H9 (cell line): Measurements from ENCODE around the gene RPL37. TPM values are rescaled to one million over a fixed set of nuclear protein-coding genes. Genes with fewer than 3 reads are reported as not detected.

Source experiments
- DNase-seq: peaks from one replicate; pipeline ENCODE4 v3.0.0-alpha.2; 2017
- H2AFZ ChIP-seq: one replicate; pipeline ENCODE4 v1.6.1; 2013; ENCODE audit warnings: mild to moderate bottlenecking, low read length, control low read depth, moderate library complexity
- H2AK5ac ChIP-seq: 2 replicates; pipeline ENCODE4 v1.6.1; 2013; ENCODE audit warnings: low read length, control low read depth, mixed read lengths; ENCODE audit not compliant: insufficient read length
- H2BK120ac ChIP-seq: one replicate; pipeline ENCODE4 v1.6.1; 2013; ENCODE audit warnings: low read depth, mild to moderate bottlenecking, low read length, control low read depth, inconsistent platforms; ENCODE audit not compliant: poor library complexity, severe bottlenecking
- H2BK12ac ChIP-seq: 2 replicates; pipeline ENCODE4 v1.6.1; 2013; ENCODE audit warnings: low read length, control low read depth, mixed read lengths, low read depth; ENCODE audit not compliant: insufficient read length
- H2BK15ac ChIP-seq: 2 replicates; pipeline ENCODE4 v1.6.1; 2013; ENCODE audit warnings: low read depth, low read length, control low read depth
- H2BK20ac ChIP-seq: one replicate; pipeline ENCODE4 v1.6.1; 2013; ENCODE audit warnings: low read depth, mild to moderate bottlenecking, low read length, control low read depth, inconsistent platforms; ENCODE audit not compliant: poor library complexity, severe bottlenecking
- H2BK5ac ChIP-seq: 2 replicates; pipeline ENCODE4 v1.6.1; 2013; ENCODE audit warnings: low read length, control low read depth, mixed read lengths; ENCODE audit not compliant: insufficient read length
- H3K14ac ChIP-seq: 2 replicates; pipeline ENCODE4 v1.6.1; 2013; ENCODE audit warnings: low read length, control low read depth; ENCODE audit not compliant: insufficient read depth
- H3K18ac ChIP-seq: 2 replicates; pipeline ENCODE4 v1.6.1; 2013; ENCODE audit warnings: low read depth, mild to moderate bottlenecking, mixed read lengths, low read length, control low read depth; ENCODE audit not compliant: insufficient read length
- H3K23ac ChIP-seq: 2 replicates; pipeline ENCODE4 v1.6.1; 2013; ENCODE audit warnings: low read length, control low read depth, mixed read lengths, low read depth; ENCODE audit not compliant: insufficient read length
- H3K23me2 ChIP-seq: 2 replicates; pipeline ENCODE4 v1.6.1; 2013; ENCODE audit warnings: low read depth, mild to moderate bottlenecking, mixed read lengths, low read length, control low read depth; ENCODE audit not compliant: insufficient read length, poor library complexity, severe bottlenecking
- H3K27ac ChIP-seq: 2 replicates; pipeline ENCODE4 v1.5.1; 2013; ENCODE audit warnings: low read length, control low read depth, mixed read lengths, low read depth; ENCODE audit not compliant: insufficient read length
- H3K27me3 ChIP-seq: 2 replicates; pipeline ENCODE4 v1.6.1; 2013; ENCODE audit warnings: low read length, control low read depth, inconsistent platforms; ENCODE audit not compliant: insufficient read depth
- H3K4ac ChIP-seq: 2 replicates; pipeline ENCODE4 v1.6.1; 2013; ENCODE audit warnings: low read depth, mild to moderate bottlenecking, control low read depth, inconsistent platforms, low read length, moderate library complexity
- H3K4me1 ChIP-seq: 2 replicates; pipeline ENCODE4 v1.6.1; 2013; ENCODE audit warnings: low read length, control low read depth, inconsistent platforms; ENCODE audit not compliant: insufficient read depth
- H3K4me2 ChIP-seq: 2 replicates; pipeline ENCODE4 v1.6.1; 2013; ENCODE audit warnings: low read length, control low read depth, mixed read lengths; ENCODE audit not compliant: insufficient read length, insufficient read depth
- H3K56ac ChIP-seq: 2 replicates; pipeline ENCODE4 v1.6.1; 2013; ENCODE audit warnings: low read depth, mild to moderate bottlenecking, mixed read lengths, low read length, control low read depth; ENCODE audit not compliant: insufficient read length
- H3K79me1 ChIP-seq: 2 replicates; pipeline ENCODE4 v1.6.1; 2013; ENCODE audit warnings: low read depth, mild to moderate bottlenecking, moderate library complexity, low read length, control low read depth, inconsistent platforms; ENCODE audit not compliant: insufficient read depth, poor library complexity, severe bottlenecking
- H3K79me2 ChIP-seq: 2 replicates; pipeline ENCODE4 v1.6.1; 2013; ENCODE audit warnings: low read length, control low read depth, inconsistent platforms; ENCODE audit not compliant: insufficient read depth
- H3K9ac ChIP-seq: 2 replicates; pipeline ENCODE4 v1.6.1; 2013; ENCODE audit warnings: low read length, control low read depth, mixed read lengths; ENCODE audit not compliant: insufficient read length; ENCODE audit errors: extremely low read depth
- H3K9me3 ChIP-seq: one replicate; pipeline ENCODE4 v1.6.1; 2013; ENCODE audit warnings: low read depth, low read length, inconsistent platforms; ENCODE audit not compliant: control insufficient read depth
- H3T11ph ChIP-seq: one replicate; pipeline ENCODE4 v1.6.1; 2013; ENCODE audit warnings: mild to moderate bottlenecking, low read length, control low read depth, inconsistent platforms
- H4K20me1 ChIP-seq: one replicate; pipeline ENCODE4 v1.6.1; 2013; ENCODE audit not compliant: control insufficient read depth, insufficient read length, insufficient read depth
- H4K5ac ChIP-seq: 2 replicates; pipeline ENCODE4 v1.6.1; 2013; ENCODE audit warnings: low read depth, mild to moderate bottlenecking, mixed read lengths, low read length, control low read depth; ENCODE audit not compliant: insufficient read length
- H4K8ac ChIP-seq: replicated peaks from 2 replicates; pipeline ENCODE4 v1.6.1; 2013; ENCODE audit warnings: low read length, control low read depth, mixed read lengths, low read depth; ENCODE audit not compliant: insufficient read length
- H4K91ac ChIP-seq: 2 replicates; pipeline ENCODE4 v1.6.1; 2013; ENCODE audit warnings: low read depth, mild to moderate bottlenecking, moderate library complexity, mixed read lengths, low read length, control low read depth; ENCODE audit not compliant: insufficient read length
- H3K27ac Mint-ChIP-seq, 3 experiments: 2 replicates in 2 of 3; 3 replicates in 1 of 3; pipeline ENCODE4 v1.8.0; 2020 to 2021; ENCODE audit warnings: mixed read lengths in 3 of 3, mild to moderate bottlenecking in 1 of 3, moderate library complexity in 1 of 3
- H3K27me3 Mint-ChIP-seq: 2 replicates; pipeline ENCODE4 v1.8.0; 2021; ENCODE audit warnings: low read depth, mild to moderate bottlenecking, moderate library complexity, mixed read lengths
- H3K36me3 Mint-ChIP-seq, 3 experiments: 2 replicates in 2 of 3; 3 replicates in 1 of 3; pipeline ENCODE4 v1.8.0; 2020 to 2021; ENCODE audit warnings: low read depth in 3 of 3, mixed read lengths in 3 of 3; ENCODE audit not compliant: insufficient read depth in 1 of 3
- H3K4me1 Mint-ChIP-seq, 2 experiments: 2 replicates each; pipeline ENCODE4 v1.8.0; 2020; ENCODE audit warnings: mixed read lengths in 2 of 2
- H3K4me3 Mint-ChIP-seq, 2 experiments: 2 replicates in 1 of 2; 3 replicates in 1 of 2; pipeline ENCODE4 v1.8.0; 2020 to 2021; ENCODE audit warnings: mild to moderate bottlenecking in 2 of 2, mixed read lengths in 2 of 2, moderate library complexity in 1 of 2
- H3K9me3 Mint-ChIP-seq, 2 experiments: 2 replicates in 1 of 2; 3 replicates in 1 of 2; pipeline ENCODE4 v1.8.0; 2020; ENCODE audit warnings: mild to moderate bottlenecking in 2 of 2, mixed read lengths in 2 of 2, moderate library complexity in 1 of 2
- WGBS: extraction: QIAGEN DNeasy Blood & Tissue Kit; methylation state at CpG from one replicate; pipeline ENCODE4 v1.1.7; 2013; ENCODE audit warnings: missing lambda C conversion rate, low lambda C conversion rate, mixed read lengths; ENCODE audit not compliant: insufficient read length; ENCODE audit errors: extremely low coverage; 5-methylcytosine and 5-hydroxymethylcytosine counted together
- total RNA-seq: library from RNA; stranded (reverse); gene quantifications from 2 replicates; pipeline ENCODE4 v1.2.1, GENCODE V29; 2021
- TF ChIP-seq, protein P1 (sequence below): fragments of 200-600 bp; sonication (generic); conservative IDR thresholded peaks from 3 replicates; pipeline ENCODE4 v1.8.0; 2021; ENCODE audit warnings: antibody characterized with exemption, mild to moderate bottlenecking

RPL37 gene
- total RNA-seq, 1 experiment from 2014 or later, result 1,735 TPM

DNA sequence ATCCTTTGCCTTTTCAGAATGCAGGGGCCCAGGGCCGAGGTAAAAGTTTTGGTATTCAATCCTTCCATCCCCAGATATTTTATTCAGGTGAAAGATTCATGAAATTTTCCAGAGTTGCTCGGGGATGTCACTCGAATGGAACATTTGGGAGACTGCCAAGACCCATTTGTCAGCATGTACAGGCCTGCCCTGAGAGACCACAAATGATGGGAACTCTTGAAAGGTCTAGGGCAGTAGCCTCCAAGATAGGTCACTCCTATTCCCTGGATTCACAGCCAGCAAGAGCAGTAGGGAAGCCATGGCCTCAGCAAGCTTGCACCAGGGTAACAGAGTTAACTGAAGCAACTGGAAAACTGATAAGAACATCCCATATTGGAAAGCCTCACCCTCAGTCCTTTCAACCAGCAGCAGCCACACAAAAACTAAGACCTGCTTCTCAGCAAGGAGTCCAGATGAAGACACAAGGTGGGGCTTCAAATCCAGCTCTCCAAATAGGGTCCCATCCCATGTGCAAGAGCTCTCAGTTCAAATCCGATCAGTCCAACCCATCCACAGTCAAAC lies 18.7 kb upstream of the RPL37 start:
- Mint-ChIP-seq H3K27me3 (no peaks in the 10 kb centered on the region; the same call in 1 of the 2 replicates), H3K9me3 (peaks cover 0 to 3% of the 10 kb centered on the region in 2 experiments; a peak in 2 of 5 replicates), H3K4me3 (no peak overlapping the region), H3K36me3 (no peaks in the 10 kb centered on the region), H3K4me1 (no peaks in the 10 kb centered on the region), H3K27ac (no peak overlapping the region)
- Histone ChIP-seq H3K79me1 (no peaks in the 10 kb centered on the region), H3K14ac (no peak overlapping the region), H4K8ac (no peak overlapping the region), H3K79me2 (no peaks in the 10 kb centered on the region), H3K9me3 (no peaks in the 10 kb centered on the region), H2BK20ac (no peak overlapping the region), H3T11ph (no peak overlapping the region), H3K27me3 (no peaks in the 10 kb centered on the region), H4K5ac (no peak overlapping the region), H2BK120ac (no peak overlapping the region), H2AK5ac (no peak overlapping the region), H2BK15ac (no peak overlapping the region), H2BK12ac (no peak overlapping the region), H3K9ac (no peak overlapping the region), H2BK5ac (no peak overlapping the region), H3K4ac (no peak overlapping the region), H4K91ac (no peak overlapping the region), H3K27ac (no peak overlapping the region), H3K18ac (no peak overlapping the region), H3K4me2 (no peak overlapping the region), H3K23ac (no peak overlapping the region), H2AFZ (no peak overlapping the region), H3K4me1 (no peaks in the 10 kb centered on the region), H3K23me2 (no peaks in the 10 kb centered on the region), H4K20me1 (no peaks in the 10 kb centered on the region), H3K56ac (no peak overlapping the region)
- TF ChIP-seq, protein P1, sequence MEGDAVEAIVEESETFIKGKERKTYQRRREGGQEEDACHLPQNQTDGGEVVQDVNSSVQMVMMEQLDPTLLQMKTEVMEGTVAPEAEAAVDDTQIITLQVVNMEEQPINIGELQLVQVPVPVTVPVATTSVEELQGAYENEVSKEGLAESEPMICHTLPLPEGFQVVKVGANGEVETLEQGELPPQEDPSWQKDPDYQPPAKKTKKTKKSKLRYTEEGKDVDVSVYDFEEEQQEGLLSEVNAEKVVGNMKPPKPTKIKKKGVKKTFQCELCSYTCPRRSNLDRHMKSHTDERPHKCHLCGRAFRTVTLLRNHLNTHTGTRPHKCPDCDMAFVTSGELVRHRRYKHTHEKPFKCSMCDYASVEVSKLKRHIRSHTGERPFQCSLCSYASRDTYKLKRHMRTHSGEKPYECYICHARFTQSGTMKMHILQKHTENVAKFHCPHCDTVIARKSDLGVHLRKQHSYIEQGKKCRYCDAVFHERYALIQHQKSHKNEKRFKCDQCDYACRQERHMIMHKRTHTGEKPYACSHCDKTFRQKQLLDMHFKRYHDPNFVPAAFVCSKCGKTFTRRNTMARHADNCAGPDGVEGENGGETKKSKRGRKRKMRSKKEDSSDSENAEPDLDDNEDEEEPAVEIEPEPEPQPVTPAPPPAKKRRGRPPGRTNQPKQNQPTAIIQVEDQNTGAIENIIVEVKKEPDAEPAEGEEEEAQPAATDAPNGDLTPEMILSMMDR, result no peak
- no peak for DNase-seq
- no CpG with 5 or more reads among the region's 4 CpGs for WGBS
